ENCODE measurements around the gene KRT10.
"Not testable (repeated sequence)": the region's sequence is repeated elsewhere in the genome, so short reads cannot be mapped to it uniquely, and the experiment has no call there.

KRT10 gene

GRCh38 chr17:40822132-40822812, at the start of gene KRT10:
Gene KRT10, minus strand, starts transcription at chr17:40822614. Its CDS starts 29 bp downstream, at chr17:40822585.
- no peak for DNase-seq

GRCh38 chr17:40871316-40871715, 48.9 kb upstream of the KRT10 start:
- DNase-seq: no peak

- DNase-seq: no peak
These were observed 47.7 kb upstream of the KRT10 start for GRCh38 chr17:40870136-40870535.

- DNase-seq: no peak
These were observed 44.4 kb upstream of the KRT10 start, which contains the start of gene KRT12 for GRCh38 chr17:40866838-40867237. Gene KRT12, minus strand, starts transcription at chr17:40867223. Its CDS starts 37 bp downstream, at chr17:40867186.

GRCh38 chr17:40864661-40865390, 42.4 kb upstream of the KRT10 start:
- no peak for DNase-seq

- DNase-seq: peak; percentile 30
These were observed 40.7 kb upstream of the KRT10 start for GRCh38 chr17:40862985-40863733.

GRCh38 chr17:40859536-40859935, 37.1 kb upstream of the KRT10 start:
- no peak for DNase-seq

- DNase-seq: not testable (repeated sequence)
These were observed 36.3 kb upstream of the KRT10 start for GRCh38 chr17:40858667-40859066.

- DNase-seq: no peak
These were observed 35.1 kb upstream of the KRT10 start for GRCh38 chr17:40857535-40857934.

GRCh38 chr17:40854175-40854814, 31.9 kb upstream of the KRT10 start:
- no peak for DNase-seq

- no peak for DNase-seq
These were observed 29.9 kb upstream of the KRT10 start for GRCh38 chr17:40852364-40852763.

GRCh38 chr17:40850293-40850972, 28.0 kb upstream of the KRT10 start:
- no peak for DNase-seq

GRCh38 chr17:40849723-40850122, 27.3 kb upstream of the KRT10 start:
- no peak for DNase-seq

GRCh38 chr17:40848583-40849235, 26.3 kb upstream of the KRT10 start:
- DNase-seq: no peak

GRCh38 chr17:40846515-40847144, 24.2 kb upstream of the KRT10 start:
- no peak for DNase-seq

GRCh38 chr17:40844671-40845107, 22.3 kb upstream of the KRT10 start:
- no peak for DNase-seq

- no peak for DNase-seq
These were observed 20.8 kb upstream of the KRT10 start for GRCh38 chr17:40843242-40843641.

GRCh38 chr17:40841246-40841645, 18.8 kb upstream of the KRT10 start:
- no peak for DNase-seq

GRCh38 chr17:40839194-40839593, 16.8 kb upstream of the KRT10 start:
- no peak for DNase-seq

- DNase-seq: no peak
These were observed 13.6 kb upstream of the KRT10 start for GRCh38 chr17:40836020-40836419.

- no peak for DNase-seq
These were observed 11.5 kb upstream of the KRT10 start for GRCh38 chr17:40833882-40834281.

All from RPMI8226 (cell line).